A673 (cell line): ENCODE data around the gene FGR.

Source experiments
- CTCF ChIP-seq: fragments of 300-800, 200-600 bp; sonication (generic); conservative IDR thresholded peaks from 2 replicates; pipeline ENCODE4 v1.5.1; 2017; ENCODE audit warnings: low read depth, mild to moderate bottlenecking, antibody characterized with exemption, low read length, moderate library complexity, mixed read lengths
- EZH2 ChIP-seq: fragments of 200-600 bp; sonication (generic); IDR thresholded peaks from 2 replicates; pipeline ENCODE4 v1.6.1; 2017; ENCODE audit warnings: borderline replicate concordance, low read depth, mild to moderate bottlenecking, mixed read lengths, antibody characterized with exemption, low read length; ENCODE audit not compliant: poor library complexity, severe bottlenecking

- TF ChIP-seq CTCF (no peak), EZH2 (no peak)
These were observed 65.3 kb downstream of the FGR start for GRCh38 chr1:27569506-27570291.
